Endothelial cell (in vitro differentiated cells): ENCODE results near the gene IQSEC1. TPM values are rescaled to one million over a fixed set of nuclear protein-coding genes. Genes with fewer than 3 reads are reported as not detected.

Experiments used
- DNase-seq: peaks from one replicate; pipeline ENCODE4 v3.0.0; 2021; ENCODE audit warnings: low spot score
- H3K27ac Mint-ChIP-seq: one replicate; pipeline ENCODE4 v1.8.0; 2021; ENCODE audit warnings: mixed read lengths, inconsistent platforms; ENCODE audit not compliant: unreplicated experiment
- H3K27me3 Mint-ChIP-seq: one replicate; pipeline ENCODE4 v1.8.0; 2021; ENCODE audit warnings: mild to moderate bottlenecking, moderate library complexity, mixed read lengths, inconsistent platforms; ENCODE audit not compliant: unreplicated experiment
- H3K36me3 Mint-ChIP-seq: one replicate; pipeline ENCODE4 v1.8.0; 2021; ENCODE audit warnings: mild to moderate bottlenecking, low read depth, mixed read lengths, inconsistent platforms; ENCODE audit not compliant: unreplicated experiment
- H3K4me1 Mint-ChIP-seq: one replicate; pipeline ENCODE4 v1.8.0; 2021; ENCODE audit warnings: mild to moderate bottlenecking, mixed read lengths, inconsistent platforms; ENCODE audit not compliant: unreplicated experiment
- H3K4me3 Mint-ChIP-seq: one replicate; pipeline ENCODE4 v1.8.0; 2021; ENCODE audit warnings: mild to moderate bottlenecking, mixed read lengths, inconsistent platforms; ENCODE audit not compliant: unreplicated experiment
- H3K9me3 Mint-ChIP-seq: one replicate; pipeline ENCODE4 v1.8.0; 2021; ENCODE audit warnings: mixed read lengths, inconsistent platforms; ENCODE audit not compliant: unreplicated experiment
- CTCF ChIP-seq: fragments of 200-600 bp; sonication (generic); IDR thresholded peaks from one replicate; pipeline ENCODE4 v1.5.0; 2021; ENCODE audit warnings: antibody characterized with exemption; ENCODE audit not compliant: unreplicated experiment
- total RNA-seq: library from RNA; stranded (reverse); fragmentation: NEBNext Ultra II Directional; extraction: Animal tissue kit (Norgen Biotek cat#: 25700); gene quantifications from one replicate; pipeline ENCODE4 v1.2.1, GENCODE V29; 2021; ENCODE audit not compliant: unreplicated experiment

IQSEC1 gene
- total RNA-seq, 1 donor from 2014 or later: 75.3 TPM

GRCh38 chr3:12875857-12876836 lies 197.1 kb downstream of the IQSEC1 start:
- Mint-ChIP-seq H3K9me3 (no peaks in the 10 kb centered on the region), H3K36me3 (no peaks in the 10 kb centered on the region), H3K27ac (no peak overlapping the region), H3K4me3 (no peak overlapping the region), H3K4me1 (peaks cover 14% of the 10 kb centered on the region), H3K27me3 (peaks cover 16% of the 10 kb centered on the region)
- peak; percentile 75 for DNase-seq
- TF ChIP-seq CTCF: peak; percentile 47

GRCh38 chr3:12871404-12871983 lies 201.7 kb downstream of the IQSEC1 start:
- no peak for DNase-seq
- Mint-ChIP-seq H3K4me1 (peaks cover 13% of the 10 kb centered on the region), H3K4me3 (no peak overlapping the region), H3K27me3 (peaks cover 14% of the 10 kb centered on the region), H3K9me3 (no peaks in the 10 kb centered on the region), H3K36me3 (peaks cover 3% of the 10 kb centered on the region), H3K27ac (no peak overlapping the region)
- no peak for TF ChIP-seq CTCF

- TF ChIP-seq CTCF: no peak
- Mint-ChIP-seq H3K27me3 (peaks cover 14% of the 10 kb centered on the region), H3K27ac (no peak overlapping the region), H3K4me1 (peaks cover 13% of the 10 kb centered on the region), H3K9me3 (peaks cover 3% of the 10 kb centered on the region), H3K36me3 (peaks cover 3% of the 10 kb centered on the region), H3K4me3 (no peak overlapping the region)
- DNase-seq: no peak
These were observed 202.3 kb downstream of the IQSEC1 start for GRCh38 chr3:12870942-12871341.

GRCh38 chr3:12869035-12869621 lies 204.1 kb downstream of the IQSEC1 start:
- peaks cover 7% of the 10 kb centered on the region for H3K4me1 Mint-ChIP-seq
- peak; percentile 79 for DNase-seq
- peaks cover 6% of the 10 kb centered on the region for H3K27me3 Mint-ChIP-seq
- H3K36me3 Mint-ChIP-seq: peaks cover 13% of the 10 kb centered on the region
- no peak overlapping the region for H3K4me3 Mint-ChIP-seq
- H3K9me3 Mint-ChIP-seq: peaks cover 10% of the 10 kb centered on the region
- TF ChIP-seq CTCF: no peak
- no peak overlapping the region for H3K27ac Mint-ChIP-seq
